GM19193 (cell line): Measurements from ENCODE around the gene HOXA7.

Source experiments
- POLR2A ChIP-seq: IDR thresholded peaks from 4 replicates; pipeline ENCODE4 v1.6.1; 2011; ENCODE audit not compliant: insufficient read depth, insufficient read length; ENCODE audit errors: extremely low read depth

Gene HOXA7

DNA sequence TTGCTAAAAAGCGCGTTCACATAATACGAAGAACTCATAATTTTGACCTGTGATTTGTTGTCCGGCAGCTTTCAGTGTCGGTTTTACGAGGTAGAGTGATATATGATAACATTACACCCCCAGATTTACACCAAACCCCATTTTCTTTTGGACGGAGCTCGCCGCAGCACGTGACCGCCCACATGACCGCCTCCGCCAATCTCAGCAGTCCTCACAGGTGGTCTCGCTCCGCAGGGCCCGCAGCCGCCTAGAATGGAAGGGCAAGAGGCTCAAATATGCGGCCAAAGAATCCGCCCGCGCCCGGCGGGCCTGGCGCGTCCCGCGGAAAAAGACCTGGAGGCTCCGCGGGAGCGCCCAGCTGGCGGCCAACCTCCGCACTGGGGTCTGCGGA lies at the start of gene HOXA7:
HOXA7 (minus strand) TSS at position 168 of the 391 bp plus-strand sequence; CDS start at position 38, 130 bp downstream.
- TF ChIP-seq POLR2A = no peak

DNA sequence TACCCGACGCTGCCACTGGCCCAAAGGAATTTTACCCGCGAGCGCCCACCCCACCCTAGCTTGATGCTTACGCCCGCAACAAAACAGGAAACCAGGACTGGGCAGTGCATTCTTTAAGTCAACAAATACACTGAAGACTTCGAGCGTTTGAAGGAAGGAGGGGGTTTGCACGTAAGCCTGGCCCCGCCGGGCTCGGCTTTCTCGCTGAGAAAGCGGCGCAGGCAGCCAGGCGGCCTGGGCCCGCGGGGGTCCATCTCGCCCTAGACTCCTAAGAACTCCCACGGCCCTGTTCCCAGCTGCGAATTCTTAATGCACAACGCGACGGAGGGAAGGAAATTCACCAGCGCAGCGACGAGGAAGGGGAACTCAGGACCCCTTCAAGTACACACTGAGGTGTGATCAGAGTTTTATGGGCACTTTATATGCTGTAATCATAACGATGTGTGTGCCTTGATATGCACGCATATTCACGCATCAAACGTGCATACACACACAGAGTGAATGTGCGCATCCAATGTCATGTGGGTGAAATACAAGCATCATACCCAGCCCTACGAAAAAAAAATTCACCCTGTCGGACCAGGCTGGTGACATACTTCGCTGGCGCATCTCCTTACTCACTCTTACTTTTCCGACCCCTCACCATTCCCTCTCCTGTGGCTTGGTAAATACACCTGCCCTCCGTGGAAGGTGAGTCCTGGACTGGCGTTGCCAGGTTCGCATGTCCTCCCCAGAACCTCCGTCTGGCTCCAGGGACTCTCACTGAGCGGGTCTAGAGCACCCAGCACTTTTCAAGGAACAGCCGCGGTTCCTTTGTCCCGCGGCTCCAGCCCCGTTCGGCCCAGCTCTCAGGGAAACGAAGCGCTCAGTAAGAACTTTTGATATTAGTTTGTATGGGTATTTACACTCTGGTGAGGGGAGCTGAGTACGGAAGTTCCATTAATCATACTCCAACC lies 49.1 kb upstream of the HOXA7 start:
- TF ChIP-seq POLR2A = no peak

DNA sequence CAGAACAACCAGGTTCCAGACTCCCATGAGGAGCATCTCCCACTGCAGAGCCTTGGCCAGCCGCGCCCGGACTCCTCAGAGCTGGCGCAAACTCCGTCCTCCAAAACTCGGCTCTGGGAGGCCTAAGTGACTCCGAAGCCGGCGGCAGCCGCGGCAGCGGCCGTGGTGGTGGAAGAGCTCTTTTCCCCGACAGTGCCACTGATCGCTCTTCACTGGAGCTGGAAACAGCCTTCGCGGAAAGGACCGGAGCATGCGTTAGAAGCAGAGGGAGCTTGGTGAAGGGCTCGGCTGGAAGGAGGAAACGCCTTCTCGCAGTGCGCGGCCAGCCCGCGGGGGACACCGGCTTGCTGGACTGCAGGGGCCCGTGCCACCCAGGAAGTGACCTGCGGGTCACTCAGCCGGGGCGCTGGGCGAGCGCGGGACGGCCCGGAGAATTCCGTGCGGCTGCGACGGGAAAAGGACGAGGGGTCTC lies 48.4 kb upstream of the HOXA7 start:
- no peak for TF ChIP-seq POLR2A

- no peak for TF ChIP-seq POLR2A
Observed at GRCh38 chr7:27203964-27204594, 47.6 kb upstream of the HOXA7 start.

DNA sequence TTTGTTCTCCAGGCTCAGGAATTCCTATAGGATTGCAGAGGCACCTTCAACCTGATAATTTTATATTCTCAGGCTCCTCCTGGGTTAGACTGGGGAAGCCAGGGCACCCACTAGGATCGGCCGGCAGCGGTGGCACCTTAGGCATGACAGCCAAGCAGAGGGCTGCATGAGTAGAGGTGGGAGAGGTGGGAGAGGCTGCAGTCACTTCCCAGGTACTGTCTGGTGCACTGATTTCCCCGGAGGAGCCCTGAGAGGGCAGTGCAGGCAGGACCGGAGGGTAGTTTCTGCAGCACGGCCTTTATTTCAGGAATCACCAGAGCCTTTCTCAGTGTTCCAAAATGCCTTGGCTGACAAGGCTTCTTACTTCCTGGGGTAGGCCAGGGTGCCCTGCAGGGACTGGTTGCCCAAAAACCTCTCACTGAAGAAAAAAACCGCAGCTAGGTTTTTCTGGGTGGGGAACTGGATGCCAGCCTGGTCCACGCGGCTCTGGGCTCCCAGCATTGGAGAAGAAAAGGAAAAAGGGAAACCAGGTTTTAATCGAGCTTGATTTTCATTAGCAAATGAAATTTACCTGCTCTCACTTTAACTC lies 47.0 kb upstream of the HOXA7 start:
- TF ChIP-seq POLR2A = no peak

DNA sequence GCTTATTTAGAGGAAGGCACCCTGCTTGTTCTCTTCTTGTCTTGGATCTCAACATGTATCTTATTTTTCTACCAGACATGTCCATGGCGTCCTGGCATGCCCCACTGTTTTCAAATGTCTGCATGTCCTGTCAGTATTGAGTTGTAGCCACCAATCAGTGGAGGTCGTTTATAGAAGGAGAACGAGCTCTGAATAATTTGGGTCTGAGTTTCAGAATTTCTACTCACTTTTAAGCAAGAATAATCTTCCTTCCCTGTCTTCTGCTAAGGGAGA lies 46.3 kb upstream of the HOXA7 start:
- no peak for TF ChIP-seq POLR2A

- TF ChIP-seq POLR2A = no peak
Observed at GRCh38 chr7:27202018-27202861, 45.8 kb upstream of the HOXA7 start.

DNA sequence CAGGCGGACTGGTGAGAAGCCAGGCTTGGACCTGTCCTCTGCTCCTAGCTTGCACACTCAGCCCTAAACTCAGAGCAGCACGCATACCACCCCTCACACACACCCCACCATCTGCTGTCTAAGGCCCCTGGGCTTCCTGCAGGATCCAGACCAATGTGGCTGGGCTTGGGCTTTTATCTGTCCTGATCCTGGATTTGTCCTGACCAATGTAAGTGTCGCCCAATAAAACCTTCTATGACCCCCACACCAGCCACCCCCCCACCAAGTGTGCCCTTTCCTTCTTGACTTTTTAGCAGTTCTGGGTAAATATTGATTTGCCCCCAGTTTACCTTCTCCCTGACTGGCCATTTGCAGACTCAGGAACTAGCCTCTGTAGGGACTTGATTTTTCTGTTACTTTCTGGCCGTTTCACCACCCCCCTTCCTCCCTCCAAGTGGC lies 45.1 kb upstream of the HOXA7 start:
- TF ChIP-seq POLR2A = no peak

GRCh38 chr7:27200761-27201579 lies 44.5 kb upstream of the HOXA7 start:
- TF ChIP-seq POLR2A = no peak

- no peak for TF ChIP-seq POLR2A
Observed at GRCh38 chr7:27199849-27200760, 43.6 kb upstream of the HOXA7 start, which contains the start of gene HOXA13. Gene HOXA13 (minus strand): TSS chr7:27200091. CDS start chr7:27200077, 14 bp downstream.

GRCh38 chr7:27198871-27199801 lies 42.7 kb upstream of the HOXA7 start:
- no peak for TF ChIP-seq POLR2A

DNA sequence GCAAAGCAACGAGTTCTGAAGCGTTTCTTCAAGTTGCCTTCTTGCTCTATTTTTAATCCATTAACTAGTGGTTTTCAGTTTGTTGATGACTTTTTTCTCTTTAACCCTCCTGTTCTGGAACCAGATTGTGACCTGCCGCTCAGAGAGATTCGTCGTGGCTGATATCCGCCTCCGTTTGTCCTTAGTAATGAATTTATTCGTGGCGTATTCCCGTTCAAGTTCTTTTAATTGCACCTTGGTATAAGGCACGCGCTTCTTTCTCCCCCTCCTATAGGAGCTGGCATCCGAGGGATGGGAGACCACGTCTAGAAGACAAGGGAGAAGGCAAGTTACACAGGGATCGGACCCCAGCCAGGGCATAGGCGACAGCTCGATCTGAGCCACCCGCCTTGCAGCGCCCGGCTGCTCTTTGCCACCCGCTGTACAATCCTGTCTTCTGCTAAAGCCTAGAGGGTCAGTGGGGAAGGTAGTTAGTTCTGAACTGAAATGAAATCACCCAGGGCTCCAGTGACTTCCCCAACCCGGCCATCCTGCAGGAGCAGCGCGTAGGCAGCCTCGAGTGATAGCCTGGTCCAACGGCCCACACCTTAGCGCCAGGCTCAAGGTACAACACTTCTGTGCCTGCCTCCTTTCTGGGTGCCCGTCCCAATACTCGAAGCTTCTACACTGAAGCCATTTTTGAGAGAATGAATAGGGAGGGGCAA lies 41.8 kb upstream of the HOXA7 start:
- no peak for TF ChIP-seq POLR2A
